Thoracic aorta (tissue), 2 donors: ENCODE results near the gene DGAT2L6. TPM values are rescaled to one million over a fixed set of nuclear protein-coding genes. Genes with fewer than 3 reads are reported as not detected.

ENCODE experiments used
- ATAC-seq: fragments of 150-250 bp; one replicate; pipeline ENCODE4 v1.8.0; 2017; ENCODE audit warnings: low read depth; ENCODE audit not compliant: insufficient number of reproducible peaks, low FRiP score
- DNase-seq: peaks from one replicate; pipeline ENCODE4 v3.0.0-alpha.2; 2020; ENCODE audit warnings: low spot score
- H3K27ac ChIP-seq, 2 donors: fragments of 200-600 bp; sonication (generic); 1 replicate in 1 of 2; 2 replicates in 1 of 2; pipeline ENCODE4 v1.5.1; 2016; ENCODE audit warnings: mild to moderate bottlenecking in 2 of 2, moderate library complexity in 2 of 2
- H3K27me3 ChIP-seq: fragments of 200-600 bp; sonication (generic); replicated peaks from 2 replicates; pipeline ENCODE4 v1.6.0; 2016; ENCODE audit warnings: mild to moderate bottlenecking; ENCODE audit not compliant: insufficient read depth
- H3K36me3 ChIP-seq: fragments of 200-600 bp; sonication (generic); one replicate; pipeline ENCODE4 v1.5.1; 2016
- H3K4me1 ChIP-seq, 2 donors: fragments of 200-600 bp; sonication (generic); 1 replicate in 1 of 2; 2 replicates in 1 of 2; pipeline versions ENCODE4 v1.5.1 to v1.6.0; 2016; ENCODE audit warnings: low read depth in 2 of 2, mild to moderate bottlenecking in 1 of 2; ENCODE audit not compliant: control insufficient read depth in 1 of 2
- H3K4me3 ChIP-seq: fragments of 200-600 bp; sonication (generic); 2 replicates; pipeline ENCODE4 v1.5.1; 2016; ENCODE audit warnings: mild to moderate bottlenecking
- H3K9me3 ChIP-seq: fragments of 200-600 bp; sonication (generic); 2 replicates; pipeline ENCODE4 v1.5.1; 2016
- total RNA-seq, 2 donors: library from RNA; depleted of rRNA; stranded (reverse); fragments of >200 nt; gene quantifications; one replicate each; pipeline versions ENCODE4 v1.1.0 to v1.2.3, GENCODE V29; 2016
- TF ChIP-seq, protein P1 (sequence below): fragments of 200-600 bp; sonication (generic); IDR thresholded peaks from one replicate; pipeline ENCODE4 v1.5.1; 2019; ENCODE audit warnings: antibody characterized with exemption

Gene DGAT2L6
- total RNA-seq, 2 donors from 2014 or later = not detected

DNA sequence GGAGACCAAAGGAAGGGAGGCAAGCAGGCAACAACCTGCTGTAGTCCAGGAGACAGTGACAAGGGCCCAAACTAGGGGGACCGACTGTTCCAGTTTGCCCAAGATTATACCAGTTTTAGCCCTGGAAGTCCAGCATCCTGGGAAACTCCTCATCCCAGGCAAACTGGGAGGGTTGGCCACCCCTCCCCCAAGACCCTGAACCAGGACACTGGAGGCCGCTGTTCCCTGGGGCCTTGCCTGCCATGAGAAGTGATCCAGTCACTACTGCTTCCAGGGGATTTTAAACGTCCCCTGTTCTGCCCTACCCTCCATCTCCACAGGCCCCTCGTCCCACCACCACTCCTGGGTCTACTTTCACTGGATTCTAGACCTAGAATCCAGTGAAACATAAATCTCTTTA is 4.3 kb upstream of the DGAT2L6 start:
- Histone ChIP-seq H3K4me1 (peaks cover 0 to 3% of the 10 kb centered on the region in 2 donors), H3K27ac (no peak overlapping the region), H3K36me3 (no peaks in the 10 kb centered on the region), H3K4me3 (no peak overlapping the region), H3K9me3 (no peaks in the 10 kb centered on the region), H3K27me3 (no peaks in the 10 kb centered on the region)
- TF ChIP-seq, protein P1, sequence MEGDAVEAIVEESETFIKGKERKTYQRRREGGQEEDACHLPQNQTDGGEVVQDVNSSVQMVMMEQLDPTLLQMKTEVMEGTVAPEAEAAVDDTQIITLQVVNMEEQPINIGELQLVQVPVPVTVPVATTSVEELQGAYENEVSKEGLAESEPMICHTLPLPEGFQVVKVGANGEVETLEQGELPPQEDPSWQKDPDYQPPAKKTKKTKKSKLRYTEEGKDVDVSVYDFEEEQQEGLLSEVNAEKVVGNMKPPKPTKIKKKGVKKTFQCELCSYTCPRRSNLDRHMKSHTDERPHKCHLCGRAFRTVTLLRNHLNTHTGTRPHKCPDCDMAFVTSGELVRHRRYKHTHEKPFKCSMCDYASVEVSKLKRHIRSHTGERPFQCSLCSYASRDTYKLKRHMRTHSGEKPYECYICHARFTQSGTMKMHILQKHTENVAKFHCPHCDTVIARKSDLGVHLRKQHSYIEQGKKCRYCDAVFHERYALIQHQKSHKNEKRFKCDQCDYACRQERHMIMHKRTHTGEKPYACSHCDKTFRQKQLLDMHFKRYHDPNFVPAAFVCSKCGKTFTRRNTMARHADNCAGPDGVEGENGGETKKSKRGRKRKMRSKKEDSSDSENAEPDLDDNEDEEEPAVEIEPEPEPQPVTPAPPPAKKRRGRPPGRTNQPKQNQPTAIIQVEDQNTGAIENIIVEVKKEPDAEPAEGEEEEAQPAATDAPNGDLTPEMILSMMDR = no peak
- ATAC-seq (no peak), DNase-seq (no peak)

DNA sequence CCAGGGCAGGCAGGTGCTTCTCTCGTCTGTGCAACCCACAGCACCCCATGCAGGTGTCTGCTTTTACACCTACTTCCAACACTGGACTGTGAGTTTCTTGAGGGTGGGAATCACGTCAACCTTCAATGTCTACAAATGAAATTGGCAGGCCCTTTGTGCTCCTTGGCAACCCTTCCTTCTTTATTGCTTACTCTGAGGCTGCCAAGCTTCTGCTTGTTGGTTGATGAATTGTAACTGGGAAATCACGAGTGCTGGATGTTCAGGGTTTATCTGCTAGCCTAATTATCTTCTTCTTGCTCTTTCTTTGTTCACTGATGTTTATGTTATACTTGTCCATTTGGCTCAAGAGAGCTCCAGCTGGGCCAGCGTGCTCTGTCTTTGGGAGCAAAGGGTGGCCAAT is 2.5 kb upstream of the DGAT2L6 start:
- no peaks in the 10 kb centered on the region for H3K4me1 ChIP-seq
- TF ChIP-seq, protein P1 = no peak

DNA sequence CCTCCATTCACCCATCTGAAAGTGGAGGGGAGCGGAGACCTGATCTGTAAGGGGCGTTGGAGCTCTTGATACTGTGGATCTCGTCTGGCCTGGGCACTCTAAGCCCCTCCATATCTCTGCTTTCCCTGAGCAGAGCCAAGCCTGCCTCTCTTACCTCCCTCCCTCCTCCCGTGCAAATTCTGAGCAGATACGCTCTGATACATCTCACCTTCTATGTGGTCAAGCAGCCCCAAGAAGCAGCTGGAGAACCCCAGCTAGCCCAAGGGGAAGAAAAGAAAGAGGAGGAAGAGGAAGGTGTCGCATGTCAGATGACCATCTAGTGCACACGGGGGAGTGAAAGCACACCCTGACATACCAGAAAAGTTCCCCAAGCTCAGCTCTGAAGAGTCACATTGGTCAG is 1.9 kb upstream of the DGAT2L6 start:
- H3K36me3 ChIP-seq = no peaks in the 10 kb centered on the region
- H3K4me3 ChIP-seq = no peak overlapping the region
- H3K9me3 ChIP-seq = no peaks in the 10 kb centered on the region
- H3K27me3 ChIP-seq = no peaks in the 10 kb centered on the region
- no peaks in the 10 kb centered on the region for H3K4me1 ChIP-seq
- ATAC-seq = no peak
- TF ChIP-seq, protein P1 = no peak
- H3K27ac ChIP-seq = no peak overlapping the region
- no peak for DNase-seq

More for the DNA sequence above, 2.5 kb upstream of the DGAT2L6 start:
- H3K27me3 ChIP-seq = no peaks in the 10 kb centered on the region
- ATAC-seq = no peak
- no peak overlapping the region for H3K27ac ChIP-seq
- no peaks in the 10 kb centered on the region for H3K9me3 ChIP-seq
- no peaks in the 10 kb centered on the region for H3K36me3 ChIP-seq
- H3K4me3 ChIP-seq = no peak overlapping the region
- no peak for DNase-seq

DNA sequence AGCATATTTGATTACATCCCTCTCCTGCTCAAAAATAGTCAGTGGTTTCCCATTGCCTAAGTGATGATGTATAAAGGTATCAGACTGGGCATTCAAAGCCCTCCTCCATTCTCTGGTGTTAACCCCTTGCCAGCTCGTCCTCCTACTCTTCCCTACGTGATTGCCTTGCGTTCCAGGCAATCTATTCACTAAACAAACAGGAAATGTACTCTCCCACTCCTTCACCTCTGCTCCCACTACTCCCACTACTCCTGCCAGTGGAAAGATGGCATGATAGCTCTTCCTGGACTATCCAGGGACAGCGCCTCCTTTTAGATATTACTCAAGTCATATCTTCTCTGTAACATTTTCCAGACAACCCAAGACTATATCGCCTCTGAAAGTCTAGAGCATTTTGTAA is 5.8 kb downstream of the DGAT2L6 start:
- TF ChIP-seq, protein P1 = no peak
- Histone ChIP-seq H3K27ac (no peak overlapping the region), H3K4me1 (no peaks in the 10 kb centered on the region), H3K36me3 (no peaks in the 10 kb centered on the region), H3K27me3 (no peaks in the 10 kb centered on the region), H3K9me3 (no peaks in the 10 kb centered on the region), H3K4me3 (no peak overlapping the region)
- DNase-seq (no peak), ATAC-seq (no peak)

DNA sequence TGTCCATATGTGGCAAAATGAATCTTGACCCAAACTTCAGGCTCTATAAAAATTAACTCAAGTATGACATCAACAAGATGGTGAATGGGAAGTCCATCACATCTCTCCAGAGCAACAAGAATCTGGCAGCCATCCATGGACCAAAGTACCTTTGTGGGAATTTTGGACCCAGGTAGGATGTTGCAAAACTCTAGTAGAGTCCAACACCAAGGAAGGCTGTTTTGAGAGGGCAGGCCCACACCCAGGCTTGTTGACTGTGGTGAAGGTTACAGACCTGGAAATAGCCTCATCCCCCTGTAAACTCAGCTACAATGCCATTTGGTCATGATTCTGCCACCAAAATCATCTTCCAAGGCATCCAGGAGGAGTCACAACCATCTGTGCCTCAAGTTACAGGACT is 12.9 kb downstream of the DGAT2L6 start:
- ATAC-seq = no peak
- TF ChIP-seq, protein P1 = no peak
- DNase-seq = no peak
- Histone ChIP-seq H3K27me3 (no peaks in the 10 kb centered on the region), H3K27ac (no peak overlapping the region), H3K4me3 (no peak overlapping the region), H3K4me1 (no peaks in the 10 kb centered on the region), H3K9me3 (no peaks in the 10 kb centered on the region), H3K36me3 (no peaks in the 10 kb centered on the region)
